DND-41 (cell line): ENCODE data around the gene LRRN2.

ENCODE experiments used
- EZH2 ChIP-seq: IDR thresholded peaks from 3 replicates; pipeline ENCODE4 v1.6.1; 2012; ENCODE audit warnings: borderline replicate concordance, low read depth, mild to moderate bottlenecking, moderate library complexity, low read length, inconsistent platforms; ENCODE audit not compliant: severe bottlenecking
- TF ChIP-seq, protein P1 (sequence below): IDR thresholded peaks from 2 replicates; pipeline ENCODE4 v1.5.1; 2012; ENCODE audit warnings: borderline replicate concordance, low read length, moderate library complexity, mild to moderate bottlenecking; ENCODE audit not compliant: poor library complexity, severe bottlenecking; ENCODE audit errors: extremely low read depth

DNA sequence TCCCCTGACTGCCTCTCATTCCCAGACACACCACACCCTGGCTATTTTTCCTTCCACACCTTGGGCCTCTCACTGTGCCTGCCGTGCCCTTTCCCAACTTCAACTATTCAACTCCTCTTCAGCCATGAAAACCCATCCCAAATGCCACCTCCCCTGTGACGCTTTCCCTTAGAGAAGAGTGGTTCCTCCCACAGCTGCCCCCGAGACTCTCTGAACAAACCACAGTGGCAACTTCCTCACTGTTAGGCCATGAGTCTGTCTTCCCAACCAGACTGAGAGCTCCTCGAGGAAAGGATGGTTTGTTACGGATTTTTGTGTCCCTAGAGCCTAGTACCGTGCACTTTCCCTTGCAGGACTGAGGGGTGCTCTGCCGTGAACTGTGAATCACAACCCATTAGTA lies 59.2 kb downstream of the LRRN2 start:
- TF ChIP-seq, protein P1, sequence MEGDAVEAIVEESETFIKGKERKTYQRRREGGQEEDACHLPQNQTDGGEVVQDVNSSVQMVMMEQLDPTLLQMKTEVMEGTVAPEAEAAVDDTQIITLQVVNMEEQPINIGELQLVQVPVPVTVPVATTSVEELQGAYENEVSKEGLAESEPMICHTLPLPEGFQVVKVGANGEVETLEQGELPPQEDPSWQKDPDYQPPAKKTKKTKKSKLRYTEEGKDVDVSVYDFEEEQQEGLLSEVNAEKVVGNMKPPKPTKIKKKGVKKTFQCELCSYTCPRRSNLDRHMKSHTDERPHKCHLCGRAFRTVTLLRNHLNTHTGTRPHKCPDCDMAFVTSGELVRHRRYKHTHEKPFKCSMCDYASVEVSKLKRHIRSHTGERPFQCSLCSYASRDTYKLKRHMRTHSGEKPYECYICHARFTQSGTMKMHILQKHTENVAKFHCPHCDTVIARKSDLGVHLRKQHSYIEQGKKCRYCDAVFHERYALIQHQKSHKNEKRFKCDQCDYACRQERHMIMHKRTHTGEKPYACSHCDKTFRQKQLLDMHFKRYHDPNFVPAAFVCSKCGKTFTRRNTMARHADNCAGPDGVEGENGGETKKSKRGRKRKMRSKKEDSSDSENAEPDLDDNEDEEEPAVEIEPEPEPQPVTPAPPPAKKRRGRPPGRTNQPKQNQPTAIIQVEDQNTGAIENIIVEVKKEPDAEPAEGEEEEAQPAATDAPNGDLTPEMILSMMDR = no peak
- TF ChIP-seq EZH2 = no peak
